MCF 10A (cell line): ENCODE data around the gene ETNK2. TPM values are rescaled to one million over a fixed set of nuclear protein-coding genes. Genes with fewer than 3 reads are reported as not detected.

ENCODE experiments used
- BruUV-seq: library from RNA; stranded (reverse); fragments of 400-500 nt; replicated peaks from 2 replicates; lab custom pipeline; 2021; lab: Mats Ljungman, UMichigan
- CTCF ChIA-PET: fragments of 300-600 bp; sonication (Branson Sonifier 250); formaldehyde crosslinking; extraction: SDS; loops from one replicate; lab custom pipeline; 2021; ENCODE audit warnings: antibody characterized with exemption, inconsistent platforms; lab: Yijun Ruan, JAX
- POLR2A ChIA-PET: fragments of 300-600, 350-650 bp; sonication (Branson Sonifier 250); formaldehyde crosslinking; extraction: SDS; loops from one replicate; lab custom pipeline; 2020; ENCODE audit warnings: antibody characterized with exemption, inconsistent platforms; lab: Yijun Ruan, JAX
- DNase-seq: peaks from one replicate; pipeline ENCODE4 v3.0.0-alpha.2; 2018; ENCODE audit not compliant: unreplicated experiment
- H3K27ac Mint-ChIP-seq: one replicate; pipeline ENCODE4 v1.8.0; 2022; ENCODE audit warnings: mild to moderate bottlenecking, low read depth, mixed read lengths; ENCODE audit not compliant: unreplicated experiment
- H3K27me3 Mint-ChIP-seq: one replicate; pipeline ENCODE4 v1.8.0; 2022; ENCODE audit warnings: mixed read lengths; ENCODE audit not compliant: insufficient read depth, unreplicated experiment
- H3K36me3 Mint-ChIP-seq: one replicate; pipeline ENCODE4 v1.8.0; 2022; ENCODE audit warnings: mild to moderate bottlenecking, moderate library complexity, mixed read lengths; ENCODE audit not compliant: insufficient read depth, unreplicated experiment
- H3K4me1 Mint-ChIP-seq: one replicate; pipeline ENCODE4 v1.8.0; 2022; ENCODE audit warnings: mixed read lengths; ENCODE audit not compliant: insufficient read depth, unreplicated experiment
- H3K4me3 Mint-ChIP-seq: one replicate; pipeline ENCODE4 v1.8.0; 2022; ENCODE audit warnings: mild to moderate bottlenecking, moderate library complexity, mixed read lengths; ENCODE audit not compliant: unreplicated experiment
- H3K9me3 Mint-ChIP-seq: one replicate; pipeline ENCODE4 v1.8.0; 2022; ENCODE audit warnings: mixed read lengths; ENCODE audit not compliant: unreplicated experiment
- CTCF ChIP-seq: fragments of 200-600 bp; IDR thresholded peaks from one replicate; pipeline ENCODE4 v1.8.0; 2022; ENCODE audit warnings: antibody characterized with exemption, mild to moderate bottlenecking; ENCODE audit not compliant: unreplicated experiment
- intact Hi-C: fragments of 100-400 bp; cut with micrococcal nuclease; formaldehyde crosslinking; loops from 2 replicates; pipeline ENCODE4 v1.14.1; 2022
- total RNA-seq: library from RNA; stranded (reverse); gene quantifications from 2 replicates; pipeline ENCODE4 v1.2.3, GENCODE V29; 2022

The ETNK2 gene
- total RNA-seq, 1 experiment from 2014 or later: 9.5 TPM

- Mint-ChIP-seq H3K4me1 (peaks cover 7% of the 10 kb centered on the region), H3K9me3 (no peaks in the 10 kb centered on the region), H3K36me3 (no peaks in the 10 kb centered on the region), H3K4me3 (no peak overlapping the region), H3K27me3 (no peaks in the 10 kb centered on the region), H3K27ac (no peak overlapping the region)
- TF ChIP-seq CTCF: no peak
- intact Hi-C loops: no loop called here
- BruUV-seq: no TSS peak
- ChIA-PET CTCF (interaction anchor here (0.5 to 12.1 kb wide), 12 partner anchors 7 to 226 kb away, joined by 3 to 135 read pairs (median 4); partner anchors contain the start of gene REN), POLR2A (interaction anchor here (0.6 to 1.6 kb wide), 5 partner anchors 11 to 226 kb away, joined by 3 to 5 read pairs (median 4); no protein-coding TSS in a partner anchor)
- DNase-seq: peak; percentile 89
Measured at GRCh38 chr1:204171751-204172178, 19.9 kb upstream of the ETNK2 start.

GRCh38 chr1:204170494-204171155 is 18.8 kb upstream of the ETNK2 start:
- DNase-seq: no peak
- peaks cover 7% of the 10 kb centered on the region for H3K4me1 Mint-ChIP-seq
- H3K4me3 Mint-ChIP-seq: no peak overlapping the region
- BruUV-seq: no TSS peak
- TF ChIP-seq CTCF: no peak
- ChIA-PET POLR2A (interaction anchor here (1.2 kb wide), 1 partner anchor 36 kb away, joined by 3 read pairs; no protein-coding TSS in a partner anchor), CTCF (interaction anchor here (0.6 to 18.9 kb wide), 11 partner anchors 6 to 333 kb away, joined by 3 to 505 read pairs (median 4); partner anchors contain the start of gene REN)
- intact Hi-C loops: no loop called here
- H3K27ac Mint-ChIP-seq: no peak overlapping the region
- H3K9me3 Mint-ChIP-seq: no peaks in the 10 kb centered on the region
- no peaks in the 10 kb centered on the region for H3K27me3 Mint-ChIP-seq
- H3K36me3 Mint-ChIP-seq: no peaks in the 10 kb centered on the region

GRCh38 chr1:204169858-204170257 is 18.0 kb upstream of the ETNK2 start:
- H3K9me3 Mint-ChIP-seq: no peaks in the 10 kb centered on the region
- peaks cover 7% of the 10 kb centered on the region for H3K4me1 Mint-ChIP-seq
- intact Hi-C loops: no loop called here
- no peak overlapping the region for H3K27ac Mint-ChIP-seq
- TF ChIP-seq CTCF: no peak
- CTCF ChIA-PET: interaction anchor here (0.6 to 18.9 kb wide), 9 partner anchors 5 to 622 kb away, joined by 3 to 505 read pairs (median 10); partner anchors contain the start of gene REN
- no peak overlapping the region for H3K4me3 Mint-ChIP-seq
- H3K27me3 Mint-ChIP-seq: no peaks in the 10 kb centered on the region
- no peaks in the 10 kb centered on the region for H3K36me3 Mint-ChIP-seq
- POLR2A ChIA-PET: no interaction called here
- no peak for DNase-seq
- no TSS peak for BruUV-seq

- TF ChIP-seq CTCF: no peak
- no peaks in the 10 kb centered on the region for H3K9me3 Mint-ChIP-seq
- BruUV-seq: no TSS peak
- no peaks in the 10 kb centered on the region for H3K27me3 Mint-ChIP-seq
- H3K27ac Mint-ChIP-seq: no peak overlapping the region
- CTCF ChIA-PET: interaction anchor here (0.6 to 18.9 kb wide), 15 partner anchors 8 to 327 kb away, joined by 3 to 505 read pairs (median 4); partner anchors contain the start of genes GOLT1A, PIK3C2B and PLEKHA6
- H3K4me3 Mint-ChIP-seq: no peak overlapping the region
- H3K36me3 Mint-ChIP-seq: no peaks in the 10 kb centered on the region
- intact Hi-C loops: no loop called here
- H3K4me1 Mint-ChIP-seq: peaks cover 7% of the 10 kb centered on the region
- POLR2A ChIA-PET: interaction anchor here (0.8 to 1.6 kb wide), 8 partner anchors 9 to 231 kb away, joined by 3 to 5 read pairs (median 4); no protein-coding TSS in a partner anchor
- no peak for DNase-seq
Measured at GRCh38 chr1:204167730-204168129, 15.9 kb upstream of the ETNK2 start.
